Measurements from ENCODE around the gene ADPRHL1.
"Not testable (repeated sequence)": the region's sequence is repeated elsewhere in the genome, so short reads cannot be mapped to it uniquely, and the experiment has no call there.

Gene ADPRHL1

GRCh38 chr13:113455384-113455783 lies 2.1 kb upstream of the ADPRHL1 start:
- TF ChIP-seq CTCF (IDR thresholded peaks at IDR 0.05): no peak
- no peak overlapping the region for H3K27ac ChIP-seq
- no peak overlapping the region for H3K4me3 ChIP-seq
- no peak for DNase-seq (ENCODE audit: low spot score)

GRCh38 chr13:113454936-113455335 lies 1.6 kb upstream of the ADPRHL1 start:
- DNase-seq (ENCODE audit: low spot score): no peak
- no peak overlapping the region for H3K4me3 ChIP-seq
- H3K27ac ChIP-seq: no peak overlapping the region
- no peak for TF ChIP-seq CTCF (IDR thresholded peaks at IDR 0.05)

- no peak overlapping the region for H3K4me3 ChIP-seq
- TF ChIP-seq CTCF (IDR thresholded peaks at IDR 0.05): no peak
- H3K27ac ChIP-seq: peak overlapping the region in 1 of 2 donors; percentile 80
- no peak for DNase-seq (ENCODE audit: low spot score)
Measured at GRCh38 chr13:113452466-113452865, 822 bp downstream of the ADPRHL1 start.

GRCh38 chr13:113451951-113452421 lies 1.3 kb downstream of the ADPRHL1 start:
- DNase-seq (ENCODE audit: low spot score): no peak
- Histone ChIP-seq H3K4me3 (peak overlapping the region; percentile 24), H3K27ac (peak overlapping the region; percentile 33 to 80)
- no peak for TF ChIP-seq CTCF (IDR thresholded peaks at IDR 0.05)

- H3K27ac ChIP-seq: peak overlapping the region in 1 of 2 donors; percentile 80
- H3K4me3 ChIP-seq; DNase-seq (ENCODE audit: low spot score): not testable (repeated sequence)
- peak; percentile 21 for TF ChIP-seq CTCF (IDR thresholded peaks at IDR 0.05)
Measured at GRCh38 chr13:113450861-113451620, 2.2 kb downstream of the ADPRHL1 start.

GRCh38 chr13:113450348-113450744 lies 2.9 kb downstream of the ADPRHL1 start:
- not testable (repeated sequence) for DNase-seq (ENCODE audit: low spot score); H3K4me3 ChIP-seq; H3K27ac ChIP-seq

GRCh38 chr13:113449693-113450347 lies 3.5 kb downstream of the ADPRHL1 start:
- no peak for TF ChIP-seq CTCF (IDR thresholded peaks at IDR 0.05)
- no peak for DNase-seq (ENCODE audit: low spot score)
- peak overlapping the region in 1 of 2 donors; percentile 11 for H3K27ac ChIP-seq
- H3K4me3 ChIP-seq: peak overlapping the region; percentile 34
